Measurements from ENCODE around the gene MRPS18C. TPM values are rescaled to one million over a fixed set of nuclear protein-coding genes. Genes with fewer than 3 reads are reported as not detected.

The MRPS18C gene
- total and polyA plus RNA-seq, 2 of the 4 experiments (the other 2 are of a cell fraction): 8.6 to 12.2 TPM

DNA sequence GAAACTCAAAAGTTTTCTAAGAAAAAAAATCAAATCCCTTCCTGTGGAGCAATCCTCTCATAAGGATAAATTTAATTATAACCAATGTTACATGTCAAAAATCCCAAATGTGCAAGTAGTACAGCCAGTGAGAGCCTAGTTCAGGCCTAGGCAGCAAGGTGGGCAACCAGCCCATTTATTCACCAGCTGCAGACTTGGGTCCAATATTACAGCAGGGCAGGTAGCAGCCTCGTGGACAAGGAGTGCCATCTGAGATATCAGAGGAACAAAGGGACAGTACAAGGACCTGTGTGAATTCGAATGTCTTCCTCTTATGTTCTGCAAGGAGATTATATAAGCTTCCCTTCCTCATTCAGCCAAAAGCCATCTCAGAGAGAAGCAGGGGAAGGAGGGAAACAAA lies 6.8 kb upstream of the MRPS18C start:
- H3K56ac ChIP-seq (ENCODE audit: extremely low read depth, insufficient read depth, low read length): no peak overlapping the region
- no peaks in the 10 kb centered on the region for H4K20me1 ChIP-seq (ENCODE audit: insufficient read depth, low read length)
- no peak overlapping the region for H3K4ac ChIP-seq (ENCODE audit: low read depth, low read length)
- no peak overlapping the region for H3K14ac ChIP-seq (replicated peaks; ENCODE audit: low read depth, low read length)
- no peak overlapping the region for H2BK20ac ChIP-seq (ENCODE audit: low read depth, low read length)
- no peaks in the 10 kb centered on the region for H3K9me1 ChIP-seq (ENCODE audit: insufficient read depth, low read length)
- no peak overlapping the region for H3K4me2 ChIP-seq (ENCODE audit: low read depth, low read length)
- H3K4me3 ChIP-seq (ENCODE audit: insufficient read depth, low read depth, low read length): no peak overlapping the region
- ATAC-seq (ENCODE audit: low read depth): no peak
- no peaks in the 10 kb centered on the region for H3K9me3 ChIP-seq (ENCODE audit: control insufficient read depth, insufficient read depth, low read length)
- H3K27ac ChIP-seq (ENCODE audit: insufficient read depth, low read length): no peak overlapping the region
- CTCF ChIA-PET: no interaction called here
- H3K4me1 ChIP-seq (ENCODE audit: control insufficient read depth, insufficient read depth, low read length): no peaks in the 10 kb centered on the region
- intact Hi-C loops (cut with micrococcal nuclease): no loop called here
- no peaks in the 10 kb centered on the region for H3K27me3 ChIP-seq (ENCODE audit: control insufficient read depth, insufficient read depth, low read length)
- H3K18ac ChIP-seq (ENCODE audit: low read depth, low read length): no peak overlapping the region
- no peak overlapping the region for H2BK15ac ChIP-seq (ENCODE audit: low read depth, low read length)
- BruUV-seq (replicated peaks): no TSS peak
- no CpG with 5 or more reads among the region's 2 CpGs for WGBS, 2 experiments (ENCODE audit: extremely low coverage in 2 of 2, insufficient read length in 1 of 2)
- no peak overlapping the region for H4K5ac ChIP-seq (ENCODE audit: low read depth, low read length)
- no peak for DNase-seq
- no peak overlapping the region for H4K91ac ChIP-seq (ENCODE audit: insufficient read depth, low read depth, low read length)
- no peak overlapping the region for H2AFZ ChIP-seq (replicated peaks; ENCODE audit: low read length, poor library complexity)
- H3K23ac ChIP-seq (ENCODE audit: low read depth, low read length): no peak overlapping the region
- no peak overlapping the region for H4K8ac ChIP-seq (ENCODE audit: low read depth in 2 of 2, low read length in 2 of 2)
- H2AK9ac ChIP-seq (replicated peaks; ENCODE audit: low read depth, low read length, poor library complexity): no peak overlapping the region
- H3K9ac ChIP-seq (ENCODE audit: low read depth, low read length): no peak overlapping the region
- H2AK5ac ChIP-seq (ENCODE audit: low read depth, low read length): no peak overlapping the region
- H2BK5ac ChIP-seq (ENCODE audit: low read depth, low read length, poor library complexity, severe bottlenecking): no peak overlapping the region
- H3K79me1 ChIP-seq (ENCODE audit: low read depth in 1 of 2, low read length in 2 of 2): peaks cover 0 to 8% of the 10 kb centered on the region in 2 experiments; a peak in 2 of 4 replicates
- H3K36me3 ChIP-seq (ENCODE audit: control insufficient read depth, insufficient read depth, low read length): peaks cover 5% of the 10 kb centered on the region; the same call in 1 of the 2 replicates
- TF ChIP-seq BHLHE40 (IDR thresholded peaks at IDR 0.05; ENCODE audit: low read depth, low read length): no peak
- TF ChIP-seq, protein P1, sequence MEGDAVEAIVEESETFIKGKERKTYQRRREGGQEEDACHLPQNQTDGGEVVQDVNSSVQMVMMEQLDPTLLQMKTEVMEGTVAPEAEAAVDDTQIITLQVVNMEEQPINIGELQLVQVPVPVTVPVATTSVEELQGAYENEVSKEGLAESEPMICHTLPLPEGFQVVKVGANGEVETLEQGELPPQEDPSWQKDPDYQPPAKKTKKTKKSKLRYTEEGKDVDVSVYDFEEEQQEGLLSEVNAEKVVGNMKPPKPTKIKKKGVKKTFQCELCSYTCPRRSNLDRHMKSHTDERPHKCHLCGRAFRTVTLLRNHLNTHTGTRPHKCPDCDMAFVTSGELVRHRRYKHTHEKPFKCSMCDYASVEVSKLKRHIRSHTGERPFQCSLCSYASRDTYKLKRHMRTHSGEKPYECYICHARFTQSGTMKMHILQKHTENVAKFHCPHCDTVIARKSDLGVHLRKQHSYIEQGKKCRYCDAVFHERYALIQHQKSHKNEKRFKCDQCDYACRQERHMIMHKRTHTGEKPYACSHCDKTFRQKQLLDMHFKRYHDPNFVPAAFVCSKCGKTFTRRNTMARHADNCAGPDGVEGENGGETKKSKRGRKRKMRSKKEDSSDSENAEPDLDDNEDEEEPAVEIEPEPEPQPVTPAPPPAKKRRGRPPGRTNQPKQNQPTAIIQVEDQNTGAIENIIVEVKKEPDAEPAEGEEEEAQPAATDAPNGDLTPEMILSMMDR (conservative IDR thresholded peaks at IDR 0.05; ENCODE audit: low read depth, low read length): no peak
- no peak for TF ChIP-seq CHD1 (IDR thresholded peaks at IDR 0.05; ENCODE audit: low read depth, low read length)
- TF ChIP-seq, protein P2, sequence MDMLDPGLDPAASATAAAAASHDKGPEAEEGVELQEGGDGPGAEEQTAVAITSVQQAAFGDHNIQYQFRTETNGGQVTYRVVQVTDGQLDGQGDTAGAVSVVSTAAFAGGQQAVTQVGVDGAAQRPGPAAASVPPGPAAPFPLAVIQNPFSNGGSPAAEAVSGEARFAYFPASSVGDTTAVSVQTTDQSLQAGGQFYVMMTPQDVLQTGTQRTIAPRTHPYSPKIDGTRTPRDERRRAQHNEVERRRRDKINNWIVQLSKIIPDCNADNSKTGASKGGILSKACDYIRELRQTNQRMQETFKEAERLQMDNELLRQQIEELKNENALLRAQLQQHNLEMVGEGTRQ (IDR thresholded peaks at IDR 0.05; ENCODE audit: low read depth, low read length): no peak
- TF ChIP-seq MAZ (IDR thresholded peaks at IDR 0.05; ENCODE audit: borderline replicate concordance, low read depth, low read length): no peak
- TF ChIP-seq, protein P3, sequence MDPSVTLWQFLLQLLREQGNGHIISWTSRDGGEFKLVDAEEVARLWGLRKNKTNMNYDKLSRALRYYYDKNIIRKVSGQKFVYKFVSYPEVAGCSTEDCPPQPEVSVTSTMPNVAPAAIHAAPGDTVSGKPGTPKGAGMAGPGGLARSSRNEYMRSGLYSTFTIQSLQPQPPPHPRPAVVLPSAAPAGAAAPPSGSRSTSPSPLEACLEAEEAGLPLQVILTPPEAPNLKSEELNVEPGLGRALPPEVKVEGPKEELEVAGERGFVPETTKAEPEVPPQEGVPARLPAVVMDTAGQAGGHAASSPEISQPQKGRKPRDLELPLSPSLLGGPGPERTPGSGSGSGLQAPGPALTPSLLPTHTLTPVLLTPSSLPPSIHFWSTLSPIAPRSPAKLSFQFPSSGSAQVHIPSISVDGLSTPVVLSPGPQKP (IDR thresholded peaks at IDR 0.05; ENCODE audit: borderline replicate concordance, low read depth, low read length): no peak
- TF ChIP-seq RAD21 (IDR thresholded peaks at IDR 0.05; ENCODE audit: low read length): no peak
- TF ChIP-seq MAFK (IDR thresholded peaks at IDR 0.05; ENCODE audit: low read depth, low read length): no peak
- no peak for TF ChIP-seq CEBPB (IDR thresholded peaks at IDR 0.05; ENCODE audit: low read depth, low read length)
- in situ Hi-C loops (cut with MboI; ENCODE audit: low sequenced_read_pairs): no loop called here
- no peak overlapping the region for H2BK120ac ChIP-seq (ENCODE audit: low read depth, low read length)
- dilution Hi-C loops (cut with HindIII; ENCODE audit: low sequenced_read_pairs, unreplicated experiment): no loop called here
- POLR2A ChIA-PET (ENCODE audit: unreplicated experiment): no interaction called here

Data from IMR-90 (cell line).